ENCODE data around the gene ADGRL3. TPM values are rescaled to one million over a fixed set of nuclear protein-coding genes. Genes with fewer than 3 reads are reported as not detected.
"Not testable (repeated sequence)": the region's sequence is repeated elsewhere in the genome, so short reads cannot be mapped to it uniquely, and the experiment has no call there.

ADGRL3 gene
- total RNA-seq, 2 experiments from 2014 or later, result not detected

GRCh38 chr4:61501812-61502211 is 301.7 kb downstream of the ADGRL3 start:
- H3K27ac Mint-ChIP-seq, result no peak overlapping the region
- H3K36me3 Mint-ChIP-seq, result no peaks in the 10 kb centered on the region
- H3K27me3 Mint-ChIP-seq, result no peaks in the 10 kb centered on the region
- no peak for DNase-seq
- ATAC-seq (ENCODE audit: low read depth), result no peak
- H3K4me3 Mint-ChIP-seq, result no peak overlapping the region
- no peaks in the 10 kb centered on the region for H3K9me3 Mint-ChIP-seq
- no peaks in the 10 kb centered on the region for H3K4me1 Mint-ChIP-seq
- POLR2A ChIA-PET, result no interaction called here

- ATAC-seq (ENCODE audit: low read depth), result no peak
Observed at GRCh38 chr4:61505773-61506685, 305.9 kb downstream of the ADGRL3 start.

GRCh38 chr4:61507091-61507490 is 307.0 kb downstream of the ADGRL3 start:
- Mint-ChIP-seq H3K27ac (no peak overlapping the region), H3K36me3 (no peaks in the 10 kb centered on the region), H3K4me3 (no peak overlapping the region), H3K27me3 (no peaks in the 10 kb centered on the region), H3K9me3 (peaks cover 6% of the 10 kb centered on the region), H3K4me1 (no peaks in the 10 kb centered on the region)
- DNase-seq (no peak), ATAC-seq (ENCODE audit: low read depth) (no peak)
- POLR2A ChIA-PET, result no interaction called here

More at GRCh38 chr4:61505773-61506685, 305.9 kb downstream of the ADGRL3 start:
- Mint-ChIP-seq H3K27ac (no peak overlapping the region), H3K27me3 (no peaks in the 10 kb centered on the region), H3K4me3 (no peak overlapping the region), H3K4me1 (no peaks in the 10 kb centered on the region), H3K9me3 (peaks cover 6% of the 10 kb centered on the region), H3K36me3 (no peaks in the 10 kb centered on the region)
- POLR2A ChIA-PET, result no interaction called here
- DNase-seq, result no peak

- H3K27ac Mint-ChIP-seq; H3K9me3 Mint-ChIP-seq; H3K4me3 Mint-ChIP-seq; H3K36me3 Mint-ChIP-seq; H3K4me1 Mint-ChIP-seq; DNase-seq; ATAC-seq (ENCODE audit: low read depth); H3K27me3 Mint-ChIP-seq; POLR2A ChIA-PET: not testable (repeated sequence)
Observed at GRCh38 chr4:61509721-61510241, 309.7 kb downstream of the ADGRL3 start.

- Mint-ChIP-seq H3K9me3 (peaks cover 6% of the 10 kb centered on the region), H3K4me1 (no peaks in the 10 kb centered on the region), H3K27ac (no peak overlapping the region), H3K4me3 (no peak overlapping the region), H3K36me3 (no peaks in the 10 kb centered on the region), H3K27me3 (no peaks in the 10 kb centered on the region)
- ATAC-seq (ENCODE audit: low read depth), result no peak
- POLR2A ChIA-PET, result no interaction called here
- no peak for DNase-seq
Observed at GRCh38 chr4:61511716-61512488, 311.8 kb downstream of the ADGRL3 start.

GRCh38 chr4:61514991-61515390 is 314.9 kb downstream of the ADGRL3 start:
- DNase-seq (no peak), ATAC-seq (ENCODE audit: low read depth) (no peak)
- Mint-ChIP-seq H3K4me3 (no peak overlapping the region), H3K4me1 (no peaks in the 10 kb centered on the region), H3K27ac (no peak overlapping the region), H3K27me3 (no peaks in the 10 kb centered on the region), H3K9me3 (peaks cover 6% of the 10 kb centered on the region), H3K36me3 (no peaks in the 10 kb centered on the region)
- POLR2A ChIA-PET, result no interaction called here

GRCh38 chr4:61517144-61517543 is 317.0 kb downstream of the ADGRL3 start:
- Mint-ChIP-seq H3K27ac (no peak overlapping the region), H3K4me3 (no peak overlapping the region), H3K9me3 (peaks cover 2% of the 10 kb centered on the region), H3K4me1 (no peaks in the 10 kb centered on the region), H3K36me3 (no peaks in the 10 kb centered on the region), H3K27me3 (no peaks in the 10 kb centered on the region)
- POLR2A ChIA-PET, result no interaction called here
- no peak for ATAC-seq (ENCODE audit: low read depth)
- DNase-seq, result no peak

- Mint-ChIP-seq H3K27ac (no peak overlapping the region), H3K4me3 (no peak overlapping the region), H3K27me3 (no peaks in the 10 kb centered on the region), H3K9me3 (peaks cover 4% of the 10 kb centered on the region), H3K4me1 (no peaks in the 10 kb centered on the region), H3K36me3 (no peaks in the 10 kb centered on the region)
- POLR2A ChIA-PET, result no interaction called here
- ATAC-seq (ENCODE audit: low read depth) (no peak), DNase-seq (no peak)
Observed at GRCh38 chr4:61520166-61520565, 320.0 kb downstream of the ADGRL3 start.

- Mint-ChIP-seq H3K36me3 (no peaks in the 10 kb centered on the region), H3K9me3 (peaks cover 8% of the 10 kb centered on the region), H3K27ac (no peak overlapping the region), H3K4me3 (no peak overlapping the region), H3K4me1 (no peaks in the 10 kb centered on the region), H3K27me3 (no peaks in the 10 kb centered on the region)
- POLR2A ChIA-PET, result no interaction called here
- no peak for DNase-seq
- no peak for ATAC-seq (ENCODE audit: low read depth)
Observed at GRCh38 chr4:61520681-61521160, 320.6 kb downstream of the ADGRL3 start.

- H3K27ac Mint-ChIP-seq, result no peak overlapping the region
Observed at GRCh38 chr4:61521451-61521850, 321.3 kb downstream of the ADGRL3 start.

GRCh38 chr4:61522312-61522711 is 322.2 kb downstream of the ADGRL3 start:
- H3K4me3 Mint-ChIP-seq, result no peak overlapping the region
- peaks cover 8% of the 10 kb centered on the region for H3K9me3 Mint-ChIP-seq
- no peaks in the 10 kb centered on the region for H3K4me1 Mint-ChIP-seq
- no peak for DNase-seq
- no peak overlapping the region for H3K27ac Mint-ChIP-seq
- no peaks in the 10 kb centered on the region for H3K36me3 Mint-ChIP-seq
- POLR2A ChIA-PET, result no interaction called here
- no peak for ATAC-seq (ENCODE audit: low read depth)
- H3K27me3 Mint-ChIP-seq, result no peaks in the 10 kb centered on the region

More at GRCh38 chr4:61521451-61521850, 321.3 kb downstream of the ADGRL3 start:
- no peak overlapping the region for H3K4me3 Mint-ChIP-seq
- no peaks in the 10 kb centered on the region for H3K36me3 Mint-ChIP-seq
- ATAC-seq (ENCODE audit: low read depth) (no peak), DNase-seq (no peak)
- no peaks in the 10 kb centered on the region for H3K4me1 Mint-ChIP-seq
- POLR2A ChIA-PET, result no interaction called here
- no peaks in the 10 kb centered on the region for H3K27me3 Mint-ChIP-seq
- H3K9me3 Mint-ChIP-seq, result peaks cover 8% of the 10 kb centered on the region

GRCh38 chr4:61527888-61528287 is 327.8 kb downstream of the ADGRL3 start:
- DNase-seq (no peak), ATAC-seq (ENCODE audit: low read depth) (no peak)
- Mint-ChIP-seq H3K4me3 (no peak overlapping the region), H3K27ac (no peak overlapping the region), H3K9me3 (peaks cover 6% of the 10 kb centered on the region), H3K4me1 (no peaks in the 10 kb centered on the region), H3K36me3 (no peaks in the 10 kb centered on the region), H3K27me3 (no peaks in the 10 kb centered on the region)
- POLR2A ChIA-PET, result no interaction called here

- Mint-ChIP-seq H3K4me1 (no peaks in the 10 kb centered on the region), H3K27ac (no peak overlapping the region), H3K27me3 (no peaks in the 10 kb centered on the region), H3K36me3 (no peaks in the 10 kb centered on the region), H3K4me3 (no peak overlapping the region), H3K9me3 (peaks cover 6% of the 10 kb centered on the region)
- no peak for DNase-seq
- no peak for ATAC-seq (ENCODE audit: low read depth)
- POLR2A ChIA-PET, result no interaction called here
Observed at GRCh38 chr4:61528595-61528994, 328.5 kb downstream of the ADGRL3 start.

Measured in activated naive CD8-positive, alpha-beta T cell treated with anti-CD3 and anti-CD28 coated beads, Interleukin-2, amount 10 ng/mL, durations not matched to agents 7 days and 5 days (primary cell).